Measurements from ENCODE around the gene ERN1.
A peak's percentile ranks its signal among the peaks of the same experiment; 100 is the strongest.
"Not testable (repeated sequence)": the region's sequence is repeated elsewhere in the genome, so short reads cannot be mapped to it uniquely, and the experiment has no call there.

Gene ERN1

GRCh38 chr17:64134216-64134970, 4.4 kb upstream of the ERN1 start:
- no peak for DNase-seq

- peak in 1 of 2 experiments; percentile 21 for DNase-seq
Measured at GRCh38 chr17:64133546-64134215, 3.7 kb upstream of the ERN1 start.

- DNase-seq: no peak
Measured at GRCh38 chr17:64131606-64132270, 1.8 kb upstream of the ERN1 start.

- no peak for DNase-seq
Measured at GRCh38 chr17:64130559-64131001, 636 bp upstream of the ERN1 start.

- DNase-seq: no peak
Measured at GRCh38 chr17:64129515-64129764, 504 bp downstream of the ERN1 start.

GRCh38 chr17:64128787-64129514, 993 bp downstream of the ERN1 start:
- DNase-seq: no peak

- no peak for DNase-seq
Measured at GRCh38 chr17:64126918-64127317, 3.0 kb downstream of the ERN1 start.

GRCh38 chr17:64125937-64126336, 4.0 kb downstream of the ERN1 start:
- DNase-seq: no peak

GRCh38 chr17:64124609-64125008, 5.3 kb downstream of the ERN1 start:
- DNase-seq: no peak

- no peak for DNase-seq
Measured at GRCh38 chr17:64123114-64123513, 6.8 kb downstream of the ERN1 start.

- DNase-seq: not testable (repeated sequence)
Measured at GRCh38 chr17:64120972-64121786, 8.8 kb downstream of the ERN1 start.

GRCh38 chr17:64120159-64120810, 9.7 kb downstream of the ERN1 start:
- DNase-seq: no peak

- peak in 1 of 2 experiments; percentile 16 for DNase-seq
Measured at GRCh38 chr17:64117981-64118979, 11.7 kb downstream of the ERN1 start.

GRCh38 chr17:64115822-64116534, 14.0 kb downstream of the ERN1 start:
- DNase-seq: no peak

GRCh38 chr17:64115043-64115698, 14.8 kb downstream of the ERN1 start:
- no peak for DNase-seq

- DNase-seq: no peak
Measured at GRCh38 chr17:64113006-64113405, 16.9 kb downstream of the ERN1 start.

GRCh38 chr17:64111831-64112230, 18.1 kb downstream of the ERN1 start:
- DNase-seq: no peak

- no peak for DNase-seq
Measured at GRCh38 chr17:64110379-64111152, 19.4 kb downstream of the ERN1 start.

- DNase-seq: no peak
Measured at GRCh38 chr17:64109400-64109799, 20.5 kb downstream of the ERN1 start.
